Activated T-helper 2 cell treated with anti-CD3 and anti-CD28 coated beads, Interferon-gamma antibody, Interleukin-2, Interleukin-4, amounts not matched to agents 10 μg/mL and 5 μg/mL and 100 μg/mL, durations not matched to agents 14 hours and 24 hours and 36 hours (primary cell): ENCODE measurements around the gene SDK2. TPM values are rescaled to one million over a fixed set of nuclear protein-coding genes. Genes with fewer than 3 reads are reported as not detected.
"Not testable (repeated sequence)": the region's sequence is repeated elsewhere in the genome, so short reads cannot be mapped to it uniquely, and the experiment has no call there.

Experiments
- DNase-seq: peaks from one replicate; pipeline ENCODE4 v3.0.0; 2021; ENCODE audit warnings: low spot score
- H3K27ac Mint-ChIP-seq: one replicate; pipeline ENCODE4 v1.8.0; 2021; ENCODE audit warnings: mixed read lengths
- H3K27me3 Mint-ChIP-seq: one replicate; pipeline ENCODE4 v1.8.0; 2021; ENCODE audit warnings: low read depth, mixed read lengths
- H3K36me3 Mint-ChIP-seq: one replicate; pipeline ENCODE4 v1.8.0; 2021; ENCODE audit warnings: low read depth, mixed read lengths
- H3K4me1 Mint-ChIP-seq: one replicate; pipeline ENCODE4 v1.8.0; 2021; ENCODE audit warnings: low read depth, mixed read lengths
- H3K4me3 Mint-ChIP-seq: one replicate; pipeline ENCODE4 v1.8.0; 2021; ENCODE audit warnings: low read depth, mild to moderate bottlenecking, moderate library complexity, mixed read lengths
- H3K9me3 Mint-ChIP-seq: one replicate; pipeline ENCODE4 v1.8.0; 2021; ENCODE audit warnings: mixed read lengths
- intact Hi-C: fragments of 100-400 bp; cut with micrococcal nuclease; formaldehyde crosslinking; loops from one replicate; pipeline ENCODE4 v1.15.1; 2023
- total RNA-seq: library from RNA; stranded (reverse); gene quantifications from 2 replicates; pipeline ENCODE4 v1.2.3, GENCODE V29; 2022

Gene SDK2
- total RNA-seq, 1 donor from 2014 or later, result 0.07 TPM

DNA sequence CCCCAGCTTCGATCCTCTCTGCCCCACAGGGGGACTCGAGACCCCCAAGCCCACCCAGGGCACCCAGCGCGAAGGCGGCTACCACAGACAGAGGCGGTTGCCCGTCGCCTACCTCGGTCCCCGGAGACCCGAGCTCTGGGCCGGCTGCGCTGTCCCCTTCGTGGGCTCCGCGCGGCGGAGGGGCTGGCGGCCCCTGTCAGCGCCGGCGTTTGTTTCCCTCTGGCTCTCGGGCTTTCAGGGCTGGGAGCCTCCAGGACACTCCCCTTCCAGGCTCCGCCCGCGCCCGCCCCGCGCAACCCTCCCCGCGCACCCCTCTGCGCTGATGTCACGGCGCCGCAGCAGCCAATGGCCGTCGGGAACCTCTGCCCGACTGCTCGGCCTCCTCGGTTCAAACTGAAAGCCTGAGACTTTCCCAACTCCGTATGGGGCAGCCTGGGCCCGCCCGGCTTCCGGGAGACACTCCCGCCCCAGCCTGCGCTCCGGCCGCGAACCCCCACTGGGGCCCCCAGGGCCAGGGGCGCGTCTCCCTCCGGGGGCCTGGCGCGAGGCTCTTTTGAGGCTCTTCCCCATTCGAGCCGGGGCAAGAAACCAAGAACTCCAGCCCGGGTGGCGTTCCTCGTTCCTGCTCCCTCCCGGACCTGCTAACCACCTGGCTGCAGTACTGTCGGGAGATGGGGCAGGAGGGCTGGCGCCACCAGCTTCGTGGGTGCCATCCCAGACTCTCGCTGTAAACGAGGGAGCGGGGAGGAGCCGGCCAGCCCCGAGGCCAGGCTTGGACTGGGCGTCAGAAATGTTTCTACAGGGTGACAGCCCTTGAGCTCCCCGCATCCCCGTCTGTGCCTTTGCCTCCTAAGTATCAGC, 332.2 kb downstream of the SDK2 start, which contains the start of gene CDC42EP4:
Gene CDC42EP4 (minus strand): TSS at position 221 of the 861 bp plus-strand sequence. CDS start 25,501 bp downstream, outside the sequence.
- H3K4me3 Mint-ChIP-seq, result peak within 1 kb of the TSS; percentile 82
- no peaks in the 10 kb centered on the region for H3K36me3 Mint-ChIP-seq
- H3K9me3 Mint-ChIP-seq, result no peaks in the 10 kb centered on the region
- peak; percentile 86 for DNase-seq
- intact Hi-C loops, result loop anchor here (5.0 to 10.0 kb wide), 4 partner anchors 60 to 890 kb away; partner anchors contain the start of genes COG1 and RPL38
- peaks cover 17% of the 10 kb centered on the region for H3K27me3 Mint-ChIP-seq
- H3K27ac Mint-ChIP-seq, result no peak within 1 kb of the TSS
- H3K4me1 Mint-ChIP-seq, result peaks cover 6% of the 10 kb centered on the region

DNA sequence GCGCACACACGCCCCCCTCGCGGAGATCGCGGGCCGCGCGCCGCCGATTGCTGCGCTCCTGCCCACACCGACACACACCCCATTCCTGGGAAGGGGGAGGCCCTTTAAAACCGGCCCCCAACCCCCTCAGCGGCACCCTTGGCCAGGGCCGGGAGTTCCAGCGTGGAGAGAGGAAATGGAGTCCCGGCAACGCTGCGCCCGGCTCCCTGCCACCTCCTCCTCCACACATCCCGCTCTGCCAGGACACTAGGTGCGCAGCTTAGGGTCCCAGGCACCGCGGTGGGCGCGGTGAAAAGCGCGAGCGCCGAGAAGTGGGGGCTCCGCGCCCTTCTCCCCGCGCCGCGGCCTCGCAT, 332.8 kb downstream of the SDK2 start:
- Mint-ChIP-seq H3K27ac (no peak overlapping the region), H3K9me3 (no peaks in the 10 kb centered on the region), H3K27me3 (peaks cover 17% of the 10 kb centered on the region), H3K4me1 (peaks cover 6% of the 10 kb centered on the region), H3K36me3 (no peaks in the 10 kb centered on the region), H3K4me3 (peak overlapping the region; percentile 82)
- peak; percentile 18 for DNase-seq
- intact Hi-C loops, result loop anchor here (5.0 to 10.0 kb wide), 4 partner anchors 61 to 891 kb away; partner anchors contain the start of genes COG1 and RPL38

DNA sequence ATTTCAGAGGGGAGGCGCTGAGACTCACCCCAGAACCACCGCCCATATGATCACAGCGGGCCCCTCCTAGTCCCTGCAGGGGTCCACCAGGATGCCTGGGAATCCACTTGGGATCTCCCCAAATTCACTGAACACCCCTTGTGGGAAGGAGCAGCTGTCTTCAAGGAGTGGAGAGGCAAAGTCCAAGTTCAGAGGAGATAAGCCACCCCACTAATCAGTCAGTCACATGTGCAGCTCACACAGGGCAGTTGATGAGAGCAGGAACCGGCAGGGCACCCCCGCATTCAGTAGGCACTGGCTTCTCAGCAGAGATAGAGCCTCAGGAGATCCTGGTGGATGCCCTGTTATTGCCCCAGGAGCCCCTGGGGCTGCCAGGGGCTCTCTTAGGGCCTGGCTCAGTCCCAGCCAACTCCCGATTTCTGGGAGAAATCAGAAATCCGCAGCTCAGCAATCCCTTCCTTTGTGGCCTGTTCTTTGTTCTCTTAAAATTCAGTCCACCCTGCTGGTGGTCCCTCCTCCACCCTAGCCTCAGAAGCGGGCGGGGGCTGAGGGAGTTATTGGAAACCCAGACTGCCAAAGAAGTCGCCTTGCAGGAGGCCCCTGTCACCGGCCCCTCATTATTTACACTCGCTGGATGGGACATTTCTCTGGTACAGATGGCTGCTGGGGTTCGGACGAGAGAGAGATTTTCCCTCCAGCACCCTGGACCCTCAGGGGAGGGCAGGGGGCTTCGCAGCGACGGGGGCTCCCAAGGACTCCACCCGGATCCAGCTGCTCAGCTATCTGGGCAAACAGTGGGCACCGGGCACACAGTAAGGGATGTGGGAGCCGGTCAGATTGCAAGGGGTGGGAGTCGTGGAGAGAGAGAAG, 334.3 kb downstream of the SDK2 start:
- DNase-seq, result no peak
- H3K27me3 Mint-ChIP-seq, result peaks cover 13% of the 10 kb centered on the region
- H3K27ac Mint-ChIP-seq, result no peak overlapping the region
- H3K4me3 Mint-ChIP-seq, result peak overlapping the region; percentile 75
- intact Hi-C loops, result loop anchor here (5.0 to 10.0 kb wide), 4 partner anchors 62 to 892 kb away; partner anchors contain the start of genes COG1 and RPL38
- peaks cover 6% of the 10 kb centered on the region for H3K4me1 Mint-ChIP-seq
- H3K9me3 Mint-ChIP-seq, result no peaks in the 10 kb centered on the region
- H3K36me3 Mint-ChIP-seq, result no peaks in the 10 kb centered on the region

GRCh38 chr17:73308959-73309358, 335.3 kb downstream of the SDK2 start:
- H3K9me3 Mint-ChIP-seq, DNase-seq, intact Hi-C loops, H3K4me1 Mint-ChIP-seq, H3K36me3 Mint-ChIP-seq, H3K27ac Mint-ChIP-seq, H3K4me3 Mint-ChIP-seq: not testable (repeated sequence)
- H3K27me3 Mint-ChIP-seq, result peaks cover 12% of the 10 kb centered on the region

DNA sequence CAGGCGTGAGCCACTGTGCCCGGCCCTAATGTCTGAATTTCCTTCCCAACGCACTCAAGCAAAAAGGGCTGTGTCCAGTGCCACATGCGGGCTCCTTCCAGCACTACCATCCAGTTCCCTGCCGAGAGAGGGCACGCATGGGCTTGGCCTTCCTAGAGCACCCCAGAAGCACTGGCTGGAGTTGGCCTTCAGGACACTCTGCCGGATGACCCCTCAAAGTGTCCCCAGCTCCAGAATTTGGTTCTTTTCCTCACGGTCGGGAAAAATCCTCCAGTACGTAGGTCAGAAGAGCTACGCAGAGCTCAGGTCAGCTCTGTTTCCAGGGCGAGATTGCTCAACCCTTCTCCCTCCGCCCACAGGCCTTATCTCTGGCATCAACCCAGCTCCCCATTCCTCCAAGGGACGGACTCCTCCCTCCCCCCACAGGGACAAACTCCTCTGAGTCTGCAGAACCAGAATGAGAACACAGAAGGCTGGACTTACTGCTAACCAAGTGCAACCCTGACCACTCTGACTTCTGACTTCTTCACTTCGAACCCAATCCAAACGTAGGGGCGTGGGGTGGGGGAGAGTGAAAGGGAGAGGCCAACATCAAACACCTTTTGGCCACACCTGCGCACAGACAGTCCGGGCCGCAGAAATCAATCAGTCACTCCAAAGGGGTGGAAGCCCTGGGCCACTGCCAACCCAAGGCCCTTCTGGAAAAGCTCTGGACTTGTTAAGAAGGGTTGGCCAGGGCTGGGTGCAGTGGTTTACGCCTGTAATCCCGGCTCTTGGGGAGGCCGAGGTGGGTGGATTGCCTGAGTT, 336.0 kb downstream of the SDK2 start:
- Mint-ChIP-seq H3K27ac (no peak overlapping the region), H3K4me3 (no peak overlapping the region), H3K4me1 (peaks cover 4% of the 10 kb centered on the region), H3K9me3 (no peaks in the 10 kb centered on the region), H3K36me3 (no peaks in the 10 kb centered on the region), H3K27me3 (peaks cover 8% of the 10 kb centered on the region)
- intact Hi-C loops, result no loop called here
- DNase-seq, result no peak

DNA sequence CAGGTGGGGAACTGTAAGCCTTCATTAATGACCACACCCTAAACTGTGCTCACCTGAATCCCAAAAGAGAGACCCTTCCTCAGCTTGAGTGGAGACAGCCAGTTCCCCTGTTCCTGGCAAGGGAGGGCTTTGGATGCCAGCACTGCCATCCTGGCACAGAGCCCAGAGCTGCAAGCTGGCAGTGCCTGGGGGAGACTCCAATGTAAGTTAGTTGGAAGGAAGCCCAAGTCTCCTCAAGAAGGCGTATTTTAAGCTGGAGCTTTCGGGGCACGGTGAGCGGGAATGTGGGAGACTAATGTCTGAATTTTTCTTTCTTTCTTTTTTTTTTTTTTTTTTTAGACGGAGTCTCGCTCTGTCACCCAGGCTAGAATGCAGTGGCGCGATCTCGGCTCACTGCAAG, 337.1 kb downstream of the SDK2 start:
- H3K9me3 Mint-ChIP-seq, result no peaks in the 10 kb centered on the region
- no peak for DNase-seq
- H3K27me3 Mint-ChIP-seq, result peaks cover 8% of the 10 kb centered on the region
- H3K36me3 Mint-ChIP-seq, result no peaks in the 10 kb centered on the region
- intact Hi-C loops, result no loop called here
- peaks cover 4% of the 10 kb centered on the region for H3K4me1 Mint-ChIP-seq
- H3K27ac Mint-ChIP-seq, result no peak overlapping the region
- no peak overlapping the region for H3K4me3 Mint-ChIP-seq

DNA sequence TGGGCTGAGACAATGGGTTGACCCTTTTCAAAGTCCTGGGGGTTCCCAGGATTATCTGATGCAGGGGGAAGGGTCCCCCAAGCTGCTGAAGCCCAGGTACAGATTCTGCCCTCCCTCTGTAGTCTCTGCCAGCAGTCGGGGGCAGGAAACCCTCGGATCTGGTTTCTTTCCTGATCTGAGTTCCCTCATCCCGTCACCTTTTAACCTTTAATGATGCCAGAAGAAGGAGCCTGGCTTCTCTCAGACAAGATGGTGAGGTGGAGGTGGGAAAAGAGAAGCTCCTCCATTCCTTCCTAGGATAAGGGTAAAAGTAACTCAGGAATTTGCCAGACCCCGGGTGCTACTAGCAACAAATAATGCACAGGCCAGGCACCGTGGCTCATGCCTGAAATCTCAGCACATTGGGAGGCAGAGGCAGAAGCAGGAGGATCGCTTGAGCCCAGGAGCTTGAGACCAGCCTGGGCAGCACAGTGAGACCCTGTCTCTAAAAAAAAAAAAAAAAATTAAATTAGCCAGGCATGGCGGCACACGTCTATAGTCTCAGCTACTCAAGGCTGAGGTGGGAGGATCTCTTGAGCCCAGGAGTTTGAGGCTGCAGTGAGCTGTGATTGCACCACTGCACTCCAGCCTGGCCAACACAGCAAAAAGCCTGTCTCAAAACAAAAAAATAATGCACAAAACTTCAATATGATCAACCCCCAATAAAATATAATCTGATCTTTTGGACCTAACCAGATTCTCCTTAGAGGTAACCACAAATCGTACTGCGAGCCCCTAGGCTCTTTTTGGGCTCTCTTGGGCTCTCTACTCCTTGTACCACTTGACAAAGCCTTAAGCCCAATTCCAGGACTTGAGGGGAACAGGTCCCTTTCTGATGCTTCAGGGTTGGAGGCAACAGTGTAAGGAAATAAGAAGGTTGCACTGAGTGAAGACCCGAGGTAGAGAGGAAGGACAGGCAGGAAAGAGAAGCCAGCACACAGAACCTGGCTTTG, 338.1 kb downstream of the SDK2 start:
- Mint-ChIP-seq H3K27me3 (peaks cover 8% of the 10 kb centered on the region), H3K36me3 (no peaks in the 10 kb centered on the region), H3K27ac (no peak overlapping the region), H3K4me1 (peaks cover 4% of the 10 kb centered on the region), H3K4me3 (no peak overlapping the region), H3K9me3 (no peaks in the 10 kb centered on the region)
- DNase-seq, result no peak
- intact Hi-C loops, result no loop called here

DNA sequence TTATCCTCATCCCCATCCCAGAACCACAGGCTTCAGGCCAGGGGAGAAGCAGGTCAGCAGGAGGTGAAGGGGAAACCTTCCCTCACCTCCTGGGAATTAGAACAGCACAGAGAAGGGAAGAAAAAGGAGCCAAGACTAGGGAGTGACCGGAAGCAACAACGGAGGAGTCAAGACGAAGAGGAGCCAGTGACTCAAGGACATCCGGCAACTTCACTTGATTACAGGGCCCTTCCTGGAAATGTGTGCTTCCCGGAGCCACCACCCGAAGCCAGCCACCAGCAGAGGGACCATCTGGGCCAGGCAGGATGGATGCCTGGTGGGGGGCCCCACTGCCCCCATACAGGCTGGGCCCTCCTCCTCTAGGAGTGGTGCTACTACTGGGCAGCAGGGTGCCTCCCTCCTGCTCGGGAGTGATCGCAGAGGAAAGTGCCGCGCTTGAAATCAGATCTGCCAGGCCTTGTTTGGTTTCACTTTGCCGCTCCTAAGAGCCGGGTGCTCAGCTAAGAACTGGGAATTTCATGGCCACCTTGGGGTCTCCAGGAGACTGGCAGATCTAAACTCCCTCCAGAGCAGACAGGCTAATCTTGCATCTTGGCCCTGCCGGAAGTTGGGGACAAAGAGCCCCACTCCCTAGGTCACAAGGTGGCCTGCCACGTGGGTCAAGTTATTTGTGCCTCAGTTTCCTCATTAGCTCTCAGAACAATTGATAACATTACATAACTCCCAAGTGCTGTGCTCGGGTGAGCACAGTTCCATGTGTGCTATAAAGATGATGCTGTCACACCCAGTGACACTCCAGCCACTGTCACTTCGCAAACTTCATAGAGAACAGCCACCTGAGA, 339.1 kb downstream of the SDK2 start:
- Mint-ChIP-seq H3K9me3 (no peaks in the 10 kb centered on the region), H3K27ac (no peak overlapping the region)

DNA sequence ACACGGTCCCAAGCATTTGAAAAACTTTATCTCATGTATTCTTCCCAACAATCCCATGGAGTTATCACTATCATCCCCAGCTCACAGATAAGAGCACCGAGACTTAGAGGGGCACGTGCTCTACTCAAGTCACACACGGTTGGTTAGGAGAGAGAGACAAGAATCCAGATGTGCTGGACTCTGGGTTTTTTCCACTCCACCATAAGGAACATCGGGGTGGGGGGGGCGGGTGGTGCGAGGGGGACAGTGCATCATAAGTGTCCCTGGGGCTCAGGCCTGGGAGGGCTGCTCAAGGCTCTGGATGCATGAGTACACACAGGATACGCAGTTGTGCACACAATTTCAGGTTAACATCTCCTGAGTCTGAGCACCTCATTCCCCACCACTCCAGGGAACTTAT, 339.8 kb downstream of the SDK2 start:
- Mint-ChIP-seq H3K36me3 (no peaks in the 10 kb centered on the region), H3K27me3 (peaks cover 5% of the 10 kb centered on the region)

More for the DNA sequence above, 339.1 kb downstream of the SDK2 start:
- H3K4me3 Mint-ChIP-seq, result no peak overlapping the region
- no peak for DNase-seq
- intact Hi-C loops, result no loop called here
- peaks cover 6% of the 10 kb centered on the region for H3K27me3 Mint-ChIP-seq
- H3K36me3 Mint-ChIP-seq, result no peaks in the 10 kb centered on the region
- H3K4me1 Mint-ChIP-seq, result peaks cover 2% of the 10 kb centered on the region

DNA sequence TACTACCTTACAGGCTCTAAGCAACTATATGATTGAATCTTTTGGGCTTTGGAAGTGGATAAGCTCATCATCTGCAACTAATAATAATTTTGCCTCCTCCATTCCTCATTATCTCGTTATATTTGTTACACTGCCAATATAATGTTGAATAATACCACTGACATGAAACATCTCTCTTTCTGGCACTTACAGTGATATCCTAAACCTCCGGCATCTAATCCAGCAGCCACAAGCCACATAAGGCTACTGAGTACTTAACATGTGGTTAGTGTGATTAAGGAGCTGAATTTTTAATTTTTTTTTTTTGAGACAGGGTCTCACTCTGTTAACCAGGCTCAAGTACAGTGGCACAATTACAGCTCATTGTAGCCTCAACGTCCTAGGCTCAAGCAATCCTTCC, 342.1 kb downstream of the SDK2 start:
- intact Hi-C loops, result no loop called here
- Mint-ChIP-seq H3K4me1 (peaks cover 2% of the 10 kb centered on the region), H3K9me3 (no peaks in the 10 kb centered on the region), H3K4me3 (no peak overlapping the region), H3K27ac (no peak overlapping the region), H3K36me3 (no peaks in the 10 kb centered on the region), H3K27me3 (peaks cover 5% of the 10 kb centered on the region)
- no peak for DNase-seq

More for the DNA sequence above, 339.8 kb downstream of the SDK2 start:
- no peak overlapping the region for H3K27ac Mint-ChIP-seq
- no peak overlapping the region for H3K4me3 Mint-ChIP-seq
- intact Hi-C loops, result no loop called here
- no peaks in the 10 kb centered on the region for H3K9me3 Mint-ChIP-seq
- DNase-seq, result no peak
- H3K4me1 Mint-ChIP-seq, result no peaks in the 10 kb centered on the region

DNA sequence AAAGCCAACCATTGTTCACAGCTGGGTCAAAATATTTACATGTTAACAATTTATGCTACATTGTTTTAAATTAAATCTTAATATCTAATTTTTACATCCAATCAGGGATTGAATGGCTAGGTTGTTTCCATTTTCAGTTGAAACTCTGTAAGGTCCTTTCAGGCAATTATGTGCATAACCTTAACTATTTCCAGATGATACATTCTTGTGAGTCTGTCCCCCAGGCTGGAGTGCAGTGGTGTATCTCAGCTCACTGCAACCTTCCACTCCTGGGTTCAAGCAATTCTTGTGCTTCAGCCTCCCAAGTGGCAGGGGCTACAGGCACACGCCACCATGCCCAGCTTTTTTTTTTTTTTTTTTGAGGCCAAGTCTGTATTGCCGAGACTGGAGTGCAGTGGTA, 342.9 kb downstream of the SDK2 start:
- Mint-ChIP-seq H3K4me1 (peaks cover 2% of the 10 kb centered on the region), H3K27me3 (peaks cover 5% of the 10 kb centered on the region), H3K4me3 (no peak overlapping the region), H3K36me3 (no peaks in the 10 kb centered on the region), H3K9me3 (no peaks in the 10 kb centered on the region), H3K27ac (no peak overlapping the region)
- intact Hi-C loops, result no loop called here
- no peak for DNase-seq
